HEK293T (cell line): ENCODE measurements around the gene FLACC1.

Source experiments
- CTCF ChIA-PET: fragments of 350-600 bp; formaldehyde crosslinking; extraction: SDS; loops from one replicate; lab custom pipeline; 2021; ENCODE audit warnings: antibody characterized with exemption, inconsistent platforms; lab: Yijun Ruan, JAX
- POLR2A ChIA-PET: fragments of 350-600 bp; formaldehyde crosslinking; extraction: SDS; loops from one replicate; lab custom pipeline; 2020; ENCODE audit warnings: antibody characterized with exemption, inconsistent platforms; lab: Yijun Ruan, JAX
- DNase-seq: peaks from one replicate; pipeline ENCODE4 v3.0.0; 2012; ENCODE audit warnings: mixed read lengths; ENCODE audit errors: extremely low spot score
- ARNT ChIP-seq: fragments of 450-650 bp; IDR thresholded peaks from 2 replicates; pipeline ENCODE4 v1.6.1; 2017; ENCODE audit warnings: mild to moderate bottlenecking
- BHLHE40 ChIP-seq: fragments of 450-650 bp; IDR thresholded peaks from 2 replicates; pipeline ENCODE4 v1.6.1; 2016; ENCODE audit warnings: mild to moderate bottlenecking, moderate library complexity, borderline replicate concordance
- CTBP1 ChIP-seq: fragments of 450-650 bp; IDR thresholded peaks from 2 replicates; pipeline ENCODE4 v1.6.1; 2016; ENCODE audit warnings: borderline replicate concordance
- ELF4 ChIP-seq: fragments of 450-650 bp; IDR thresholded peaks from 2 replicates; pipeline ENCODE4 v1.6.1; 2017; ENCODE audit warnings: antibody characterized with exemption
- FOXA1 ChIP-seq: fragments of 450-650 bp; IDR thresholded peaks from 2 replicates; pipeline ENCODE4 v1.6.1; 2016; ENCODE audit warnings: mild to moderate bottlenecking
- FOXK2 ChIP-seq: fragments of 450-650 bp; IDR thresholded peaks from 2 replicates; pipeline ENCODE4 v1.6.1; 2016; ENCODE audit warnings: mild to moderate bottlenecking
- FOXM1 ChIP-seq: fragments of 450-650 bp; IDR thresholded peaks from 2 replicates; pipeline ENCODE4 v1.6.1; 2017; ENCODE audit warnings: mild to moderate bottlenecking, borderline replicate concordance
- HDGF ChIP-seq: fragments of 450-650 bp; IDR thresholded peaks from 2 replicates; pipeline ENCODE4 v1.6.1; 2017; ENCODE audit warnings: antibody characterized with exemption, borderline replicate concordance
- L3MBTL2 ChIP-seq: fragments of 450-650 bp; conservative IDR thresholded peaks from 2 replicates; pipeline ENCODE4 v1.6.1; 2016; ENCODE audit warnings: mild to moderate bottlenecking
- LEF1 ChIP-seq: fragments of 450-650 bp; IDR thresholded peaks from 2 replicates; pipeline ENCODE4 v1.6.1; 2017; ENCODE audit warnings: mild to moderate bottlenecking, borderline replicate concordance
- NFRKB ChIP-seq: fragments of 450-650 bp; IDR thresholded peaks from 2 replicates; pipeline ENCODE4 v1.6.1; 2016; ENCODE audit warnings: mild to moderate bottlenecking, moderate library complexity
- PKNOX1 ChIP-seq: fragments of 450-650 bp; IDR thresholded peaks from 2 replicates; pipeline ENCODE4 v1.6.1; 2016
- SP1 ChIP-seq: fragments of 450-650 bp; IDR thresholded peaks from 2 replicates; pipeline ENCODE4 v1.6.1; 2017
- SUZ12 ChIP-seq: fragments of 450-650 bp; IDR thresholded peaks from 2 replicates; pipeline ENCODE4 v1.6.1; 2016; ENCODE audit warnings: mild to moderate bottlenecking
- TARDBP ChIP-seq: fragments of 450-650 bp; IDR thresholded peaks from 2 replicates; pipeline ENCODE4 v1.6.1; 2016
- ZNF384 ChIP-seq: fragments of 450-650 bp; IDR thresholded peaks from 2 replicates; pipeline ENCODE4 v1.6.1; 2016

FLACC1 gene, protein sequence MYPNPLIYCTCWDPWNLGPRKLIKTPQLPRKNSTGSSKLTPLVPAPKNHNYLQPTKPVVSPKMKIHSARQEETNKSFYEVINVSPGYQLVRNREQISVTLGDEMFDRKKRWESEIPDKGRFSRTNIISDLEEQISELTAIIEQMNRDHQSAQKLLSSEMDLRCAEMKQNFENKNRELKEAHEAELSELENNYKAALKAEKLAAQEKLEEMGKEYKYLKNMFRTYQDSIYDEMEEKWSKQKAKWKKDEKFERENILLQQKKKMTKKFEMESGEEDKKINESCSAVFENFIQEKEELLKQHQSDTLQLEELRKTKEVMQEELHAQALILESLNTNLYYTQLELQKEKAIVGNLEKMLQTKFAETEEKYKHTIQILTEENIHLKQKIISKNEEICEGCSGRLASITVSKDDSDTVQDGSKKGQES

GRCh38 chr2:201357221-201357620 is at the start of gene FLACC1:
Gene FLACC1 (minus strand): TSS chr2:201357345. CDS start chr2:201351404, 5,941 bp downstream.
- DNase-seq: peak; percentile 46
- CTCF ChIA-PET: no interaction called here
- 0 out of 2 replicates have a peak, but pooled peaks have one; percentile 11 for TF ChIP-seq PKNOX1
- TF ChIP-seq ZNF384: no peak
- TF ChIP-seq BHLHE40: no peak
- no peak for TF ChIP-seq FOXK2
- no peak for TF ChIP-seq SUZ12
- TF ChIP-seq SP1: no peak
- no peak for TF ChIP-seq FOXA1
- no peak for TF ChIP-seq TARDBP
- TF ChIP-seq HDGF: no peak
- POLR2A ChIA-PET: no interaction called here

GRCh38 chr2:201406077-201406662 is 49.0 kb upstream of the FLACC1 start:
- DNase-seq: no peak
- CTCF ChIA-PET: interaction anchor here (0.7 kb wide), 1 partner anchor 107 kb away, joined by 3 read pairs; no protein-coding TSS in a partner anchor

DNA sequence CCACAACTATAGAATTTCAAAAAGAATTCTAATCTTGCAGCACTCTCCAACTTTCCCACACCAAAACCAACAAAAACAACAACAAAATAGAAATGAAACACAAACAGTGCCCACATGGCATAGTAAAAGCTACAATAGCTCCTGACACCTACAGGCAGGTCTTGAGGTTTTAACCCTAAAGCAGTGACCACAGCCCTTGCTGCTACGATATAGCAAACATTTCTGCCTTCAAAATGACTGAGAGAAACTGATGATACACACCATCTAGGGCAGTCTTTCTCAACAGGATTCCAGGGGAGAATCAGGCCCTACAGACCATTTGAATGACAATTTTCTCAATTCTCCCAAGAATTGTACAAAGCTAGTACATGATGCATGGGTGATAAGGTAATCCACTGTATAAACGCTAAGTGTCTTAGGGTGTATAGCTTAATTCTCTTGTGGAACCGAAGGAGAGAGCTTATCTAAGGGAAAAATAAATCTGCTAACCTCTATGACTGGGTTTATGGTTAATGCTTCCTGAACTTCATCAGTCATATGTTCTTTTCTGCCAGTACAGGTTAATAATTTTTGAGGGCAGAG is 47.6 kb upstream of the FLACC1 start:
- POLR2A ChIA-PET: no interaction called here
- CTCF ChIA-PET: interaction anchor here (1.2 kb wide), 1 partner anchor 8 kb away, joined by 4 read pairs; no protein-coding TSS in a partner anchor
- no peak for TF ChIP-seq ARNT
- TF ChIP-seq BHLHE40: no peak
- TF ChIP-seq SUZ12: no peak
- no peak for TF ChIP-seq NFRKB
- no peak for TF ChIP-seq FOXA1
- no peak for TF ChIP-seq CTBP1
- no peak for TF ChIP-seq LEF1
- TF ChIP-seq TARDBP: no peak
- no peak for TF ChIP-seq ELF4
- TF ChIP-seq FOXK2: no peak
- TF ChIP-seq ZNF384: no peak
- TF ChIP-seq PKNOX1: no peak
- TF ChIP-seq FOXM1: no peak
- no peak for TF ChIP-seq L3MBTL2
- no peak for TF ChIP-seq SP1
- no peak for TF ChIP-seq HDGF
- no peak for DNase-seq

More at GRCh38 chr2:201406077-201406662, 49.0 kb upstream of the FLACC1 start:
- TF ChIP-seq FOXA1 (no peak), BHLHE40 (no peak), CTBP1 (no peak)
- POLR2A ChIA-PET: no interaction called here

GRCh38 chr2:201403880-201404279 is 46.7 kb upstream of the FLACC1 start:
- no peak for DNase-seq
- ChIA-PET CTCF (interaction anchor here (1.2 kb wide), 1 partner anchor 9 kb away, joined by 4 read pairs; no protein-coding TSS in a partner anchor), POLR2A (no interaction called here)
- no peak for TF ChIP-seq ELF4
- TF ChIP-seq SUZ12: no peak
- no peak for TF ChIP-seq BHLHE40
- no peak for TF ChIP-seq SP1
- TF ChIP-seq ZNF384: no peak
- no peak for TF ChIP-seq ARNT
- no peak for TF ChIP-seq L3MBTL2
- no peak for TF ChIP-seq CTBP1
- no peak for TF ChIP-seq NFRKB
- no peak for TF ChIP-seq PKNOX1
- no peak for TF ChIP-seq LEF1
- no peak for TF ChIP-seq TARDBP
- TF ChIP-seq HDGF: no peak
- no peak for TF ChIP-seq FOXK2
- TF ChIP-seq FOXA1: no peak
- no peak for TF ChIP-seq FOXM1

DNA sequence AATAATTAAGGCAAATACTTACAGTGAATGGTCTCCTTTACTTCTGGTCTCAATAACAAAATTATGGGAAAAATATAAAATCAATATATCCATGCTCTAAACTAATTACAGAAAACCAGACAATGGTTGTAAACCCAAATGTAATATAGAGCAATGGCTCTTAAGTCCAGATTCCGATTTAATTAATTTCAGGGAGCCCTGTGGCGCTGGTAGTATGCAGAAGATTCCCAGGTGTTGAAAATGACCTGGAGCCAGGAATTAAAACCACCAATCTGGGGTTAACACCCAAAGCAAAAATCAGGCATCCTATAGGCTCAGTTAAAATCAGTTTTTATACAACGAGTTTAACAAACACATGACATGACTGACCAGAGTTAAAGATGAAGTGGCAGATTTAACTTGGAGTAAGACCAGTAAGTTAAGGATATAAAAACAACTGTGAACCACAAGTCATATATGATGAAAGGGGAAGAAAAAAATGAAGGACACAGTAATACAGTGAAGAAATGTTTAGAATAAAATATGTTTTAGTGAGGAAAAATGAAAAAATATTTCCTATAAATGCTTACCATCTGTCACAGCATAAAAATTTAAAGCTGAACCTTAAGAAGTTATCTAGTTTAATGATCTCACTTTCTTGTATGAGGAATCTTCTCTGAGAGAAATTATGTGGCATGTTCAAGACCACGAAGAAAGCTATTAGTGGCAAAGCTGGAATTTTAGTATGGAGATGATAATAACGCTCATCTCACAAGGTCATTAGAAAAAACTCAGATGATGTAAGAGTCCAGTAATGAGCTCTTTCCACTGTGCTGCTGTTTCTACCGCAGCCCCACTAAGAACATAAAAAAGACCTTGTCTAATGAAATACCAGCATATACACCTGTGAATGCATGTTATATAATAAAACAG is 45.8 kb upstream of the FLACC1 start:
- DNase-seq: no peak
- POLR2A ChIA-PET: interaction anchor here (0.9 kb wide), 1 partner anchor 240 kb away, joined by 3 read pairs; the partner anchor contains the start of gene TMEM237
- TF ChIP-seq FOXA1 (no peak), FOXM1 (no peak), L3MBTL2 (no peak), CTBP1 (no peak), ARNT (no peak), SUZ12 (no peak), FOXK2 (no peak), ELF4 (no peak), TARDBP (no peak), PKNOX1 (no peak), LEF1 (no peak)
- CTCF ChIA-PET: no interaction called here
